ENCODE data around the gene AXL. TPM values are rescaled to one million over a fixed set of nuclear protein-coding genes. Genes with fewer than 3 reads are reported as not detected.

Gene AXL
- total and polyA plus RNA-seq, 2 of the 13 experiments (the other 11 are each of a cell fraction or from before 2014, with no cell fraction given) = 0.71 to 5.9 TPM

- BruUV-seq (replicated peaks) = no TSS peak
- Histone ChIP-seq H3K4me2 (ENCODE audit: low read depth, low read length) (no peak overlapping the region), H4K20me1 (ENCODE audit: insufficient read depth, low read length) (no peaks in the 10 kb centered on the region), H3K36me3 (replicated peaks in 1 of 2; ENCODE audit: control insufficient read depth in 1 of 2, insufficient read depth in 2 of 2, low read length in 2 of 2) (no peaks in the 10 kb centered on the region), H3K9me3 (ENCODE audit: low read length) (no peaks in the 10 kb centered on the region), H2AFZ (ENCODE audit: low read length) (no peak overlapping the region), H3K79me2 (ENCODE audit: insufficient read depth, low read length) (no peaks in the 10 kb centered on the region), H3K27ac (ENCODE audit: extremely low read length, insufficient read depth, low read length) (no peak overlapping the region), H3K27me3 (ENCODE audit: control insufficient read depth in 1 of 2, insufficient read depth in 2 of 2, low read length in 2 of 2) (peaks cover 0 to 4% of the 10 kb centered on the region in 2 experiments; a peak in 1 of 5 replicates), H3K4me3 (replicated peaks in 1 of 3; ENCODE audit: insufficient read depth in 1 of 3, low read depth in 2 of 3, low read length in 3 of 3) (no peak overlapping the region), H3K4me1 (ENCODE audit: insufficient read depth, low read length) (peaks cover 75% of the 10 kb centered on the region), H3K9ac (ENCODE audit: insufficient read depth, low read depth, low read length) (no peak overlapping the region)
- no peak for TF ChIP-seq ZNF724P (CRISPR knock-in tag; IDR thresholded peaks at IDR 0.05; ENCODE audit: borderline replicate concordance)
- TF ChIP-seq TAF1 (CRISPR knock-in tag; IDR thresholded peaks at IDR 0.05) = no peak
- no peak for TF ChIP-seq MTF2 (CRISPR knock-in tag; IDR thresholded peaks at IDR 0.05; ENCODE audit: borderline replicate concordance)
- POLR2A ChIA-PET = interaction anchor here (1.2 to 3.0 kb wide), 2 partner anchors 42 to 218 kb away, joined by 3 to 10 read pairs; partner anchors contain the start of gene HNRNPUL1
- intact Hi-C loops (cut with micrococcal nuclease; ENCODE audit: unreplicated experiment) (no loop called here), in situ Hi-C loops (cut with HindIII; ENCODE audit: extremely low pct_ligation_motif_present, low pct_unique_long_range_greater_than_20kb) (no loop called here)
- ATAC-seq = no peak
- WGBS (ENCODE audit: low lambda C conversion rate) = 85% methylated on average over 12 of the region's 20 CpGs
- no peak for DNase-seq (ENCODE audit: low spot score)
- no peak for FAIRE-seq
- CTCF ChIA-PET (ENCODE audit: low intra/inter-chr PET ratio, low total read pairs) = no interaction called here
Observed at GRCh38 chr19:41221514-41222205, 2.6 kb downstream of the AXL start.

GRCh38 chr19:41222240-41222639, 3.2 kb downstream of the AXL start:
- Histone ChIP-seq H3K27me3 (ENCODE audit: control insufficient read depth in 1 of 2, insufficient read depth in 2 of 2, low read length in 2 of 2) (peaks cover 0 to 4% of the 10 kb centered on the region in 2 experiments; a peak in 1 of 5 replicates), H2AFZ (ENCODE audit: low read length) (no peak overlapping the region), H3K9me3 (ENCODE audit: low read length) (no peaks in the 10 kb centered on the region), H4K20me1 (ENCODE audit: insufficient read depth, low read length) (no peaks in the 10 kb centered on the region), H3K27ac (ENCODE audit: extremely low read length, insufficient read depth, low read length) (no peak overlapping the region), H3K79me2 (ENCODE audit: insufficient read depth, low read length) (no peaks in the 10 kb centered on the region), H3K4me3 (replicated peaks in 1 of 3; ENCODE audit: insufficient read depth in 1 of 3, low read depth in 2 of 3, low read length in 3 of 3) (no peak overlapping the region), H3K4me1 (ENCODE audit: insufficient read depth, low read length) (peaks cover 80% of the 10 kb centered on the region), H3K4me2 (ENCODE audit: low read depth, low read length) (no peak overlapping the region), H3K36me3 (replicated peaks in 1 of 2; ENCODE audit: control insufficient read depth in 1 of 2, insufficient read depth in 2 of 2, low read length in 2 of 2) (no peaks in the 10 kb centered on the region), H3K9ac (ENCODE audit: insufficient read depth, low read depth, low read length) (no peak overlapping the region)
- DNase-seq (ENCODE audit: low spot score) (no peak), ATAC-seq (no peak), FAIRE-seq (no peak)
- ChIA-PET CTCF (ENCODE audit: low intra/inter-chr PET ratio, low total read pairs) (no interaction called here), POLR2A (interaction anchor here (3.0 kb wide), 1 partner anchor 41 kb away, joined by 10 read pairs; the partner anchor contains the start of gene HNRNPUL1)
- in situ Hi-C loops (cut with HindIII; ENCODE audit: extremely low pct_ligation_motif_present, low pct_unique_long_range_greater_than_20kb) = no loop called here
- intact Hi-C loops (cut with micrococcal nuclease; ENCODE audit: unreplicated experiment) = no loop called here
- 51% methylated on average over 10 of the region's 10 CpGs for WGBS (ENCODE audit: low lambda C conversion rate)
- BruUV-seq (replicated peaks) = no TSS peak
- TF ChIP-seq HOXA9 (CRISPR knock-in tag; IDR thresholded peaks at IDR 0.05; ENCODE audit: borderline replicate concordance) = no peak
- TF ChIP-seq HNRNPL (IDR thresholded peaks at IDR 0.05; ENCODE audit: low read depth, low read length) = peak; percentile 79

Measured in HepG2 (cell line).